ENCODE measurements around the gene RPN1.
A peak's percentile ranks its signal among the peaks of the same experiment; 100 is the strongest.
"Not testable (repeated sequence)": the region's sequence is repeated elsewhere in the genome, so short reads cannot be mapped to it uniquely, and the experiment has no call there.

The RPN1 gene

DNA sequence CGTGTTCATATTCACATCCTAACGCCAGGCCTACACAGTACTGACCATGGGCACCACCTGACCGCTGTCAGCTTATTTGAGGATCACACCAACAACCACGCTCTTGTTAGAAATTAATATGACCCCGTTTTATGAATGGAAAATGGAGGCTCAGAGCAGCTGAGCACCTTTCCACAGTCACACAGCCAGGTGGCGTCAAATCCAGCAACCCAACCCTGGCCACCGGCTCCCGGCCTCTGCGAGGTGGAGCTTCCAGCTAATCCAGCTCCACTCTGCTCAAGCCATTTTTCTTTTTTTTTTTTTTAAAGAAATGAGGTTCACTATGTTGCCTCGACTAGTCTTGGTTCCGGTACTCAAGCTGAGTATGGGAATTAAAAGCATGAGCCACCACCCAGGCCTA is 41.3 kb downstream of the RPN1 start:
- DNase-seq (ENCODE audit: low read depth): no peak

DNA sequence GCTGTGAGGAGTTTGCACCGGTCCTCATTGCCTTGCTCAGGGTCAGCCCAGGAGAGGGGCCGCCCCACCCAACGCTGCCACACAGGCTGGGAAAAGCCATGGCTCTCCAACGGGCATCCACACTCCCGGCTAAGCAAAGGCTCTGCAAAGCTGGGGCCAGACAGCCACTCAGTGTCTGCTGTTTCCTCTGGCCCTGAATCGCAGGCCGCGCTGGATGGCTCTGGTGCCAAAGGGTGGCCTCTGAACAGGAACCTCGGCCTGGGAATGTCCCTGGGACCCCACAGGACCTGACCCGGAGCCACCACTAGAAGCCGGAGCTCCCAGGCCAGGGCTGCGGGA is 42.9 kb downstream of the RPN1 start:
- no peak for DNase-seq (ENCODE audit: low read depth)

DNA sequence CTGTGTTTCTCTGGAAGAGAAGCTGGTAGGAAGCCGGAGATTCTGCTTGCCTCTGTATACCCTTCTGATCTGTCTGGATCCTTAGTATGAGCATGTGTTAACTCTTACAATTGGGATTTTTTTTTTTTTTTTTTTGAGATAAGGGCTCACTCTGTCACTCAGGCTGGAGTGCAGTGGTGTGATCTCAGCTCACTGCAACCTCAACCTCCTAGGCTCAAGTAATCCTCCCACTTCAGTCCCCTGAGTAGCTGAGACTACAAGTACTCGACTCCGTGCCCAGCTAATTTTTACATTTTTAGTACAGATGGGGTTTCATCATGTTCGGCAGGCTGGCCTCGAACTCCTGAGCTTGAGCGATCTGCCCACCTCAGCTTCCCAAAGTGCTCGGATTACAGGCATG is 44.5 kb downstream of the RPN1 start:
- no peak for DNase-seq (ENCODE audit: low read depth)

DNA sequence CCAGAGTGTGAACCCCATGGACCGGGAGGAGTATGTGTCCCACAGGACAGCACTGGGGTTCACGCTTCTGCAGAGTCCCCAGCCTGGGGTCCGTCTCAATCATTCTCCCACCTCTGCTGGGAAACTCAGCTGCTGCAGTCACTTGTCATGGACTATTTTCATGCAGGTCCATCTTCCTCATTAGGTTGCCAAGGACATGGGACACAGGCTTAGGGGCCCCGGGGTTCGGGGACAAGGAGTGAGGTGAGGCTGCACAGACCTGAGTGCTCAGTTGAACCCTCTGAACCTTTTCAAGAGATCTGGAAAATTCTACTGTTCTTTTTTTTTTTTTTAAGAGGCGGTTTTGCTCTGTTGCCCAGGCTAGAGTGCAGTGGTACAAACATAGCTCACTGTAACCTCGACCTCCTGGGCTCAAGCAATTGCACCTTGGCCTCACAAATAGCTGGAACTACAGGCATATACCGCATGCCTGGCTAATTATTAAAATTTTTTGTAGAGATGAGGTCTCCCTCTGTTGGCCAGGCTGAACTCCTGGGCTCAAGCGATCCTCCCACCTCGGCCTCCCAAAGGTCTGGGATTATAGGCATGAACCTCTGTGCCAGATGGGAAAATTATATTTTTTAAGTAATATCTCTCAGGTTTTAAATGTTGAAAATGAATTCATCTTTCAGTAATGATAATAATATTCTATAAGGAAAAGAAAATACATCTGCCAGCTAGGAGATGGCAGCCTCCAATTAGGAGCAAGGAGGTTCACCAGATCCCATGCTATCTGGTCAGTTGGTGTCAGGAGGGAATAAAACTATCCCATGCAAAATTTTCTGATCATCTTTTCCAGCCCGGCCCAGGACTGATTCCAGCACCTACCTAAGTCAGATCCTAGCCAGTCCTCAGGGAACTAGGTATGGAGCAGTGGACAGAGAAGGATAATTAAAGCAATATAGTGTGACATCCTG is 45.2 kb downstream of the RPN1 start:
- no peak for DNase-seq (ENCODE audit: low read depth)

DNA sequence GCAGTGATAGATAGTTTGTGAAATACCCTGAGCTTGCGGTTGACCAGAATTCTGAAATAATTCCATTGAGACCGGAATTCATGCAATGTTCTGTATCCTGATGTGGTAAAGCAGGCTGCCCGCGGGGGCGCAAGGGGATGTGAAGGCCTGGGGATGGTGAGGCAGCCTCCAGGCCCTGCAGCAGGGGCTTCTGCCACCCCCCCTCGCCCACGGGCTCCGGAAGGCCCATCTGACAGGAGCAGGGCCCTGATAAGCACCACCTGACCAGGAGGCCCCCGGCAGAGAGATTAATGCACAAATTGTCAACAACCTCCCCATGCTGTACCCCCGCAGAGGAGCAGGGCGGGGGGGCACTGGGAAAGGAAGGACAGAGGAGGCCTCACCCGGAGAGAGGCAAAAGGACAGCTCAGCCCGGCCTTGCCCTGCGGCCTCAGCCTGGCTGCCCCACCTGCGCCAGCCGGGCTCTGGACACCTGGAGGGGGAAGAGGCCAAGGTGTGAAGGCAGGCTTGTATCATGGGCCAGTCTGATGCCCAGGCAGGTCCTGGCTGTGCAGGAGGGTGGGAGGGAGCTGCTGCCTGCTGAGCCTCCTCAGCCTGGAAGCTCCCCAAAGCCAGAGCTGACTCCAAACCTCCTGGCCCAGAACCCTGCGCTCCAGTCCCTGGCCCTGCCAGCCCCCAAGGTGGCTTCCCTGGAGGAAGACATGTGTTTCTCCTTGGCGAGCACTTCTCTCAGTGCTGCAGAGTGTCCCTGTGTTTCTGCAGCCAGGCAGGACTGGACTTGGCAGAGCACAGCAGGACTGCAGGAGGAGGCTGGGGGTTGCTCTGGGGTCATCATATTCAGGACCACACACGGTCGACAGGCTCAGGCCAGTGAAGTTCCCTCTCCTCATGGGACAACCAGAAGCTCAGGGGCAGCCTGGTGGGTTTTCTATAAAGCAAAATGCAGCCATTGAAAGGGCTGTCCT is 46.5 kb downstream of the RPN1 start:
- no peak for DNase-seq (ENCODE audit: low read depth)

DNA sequence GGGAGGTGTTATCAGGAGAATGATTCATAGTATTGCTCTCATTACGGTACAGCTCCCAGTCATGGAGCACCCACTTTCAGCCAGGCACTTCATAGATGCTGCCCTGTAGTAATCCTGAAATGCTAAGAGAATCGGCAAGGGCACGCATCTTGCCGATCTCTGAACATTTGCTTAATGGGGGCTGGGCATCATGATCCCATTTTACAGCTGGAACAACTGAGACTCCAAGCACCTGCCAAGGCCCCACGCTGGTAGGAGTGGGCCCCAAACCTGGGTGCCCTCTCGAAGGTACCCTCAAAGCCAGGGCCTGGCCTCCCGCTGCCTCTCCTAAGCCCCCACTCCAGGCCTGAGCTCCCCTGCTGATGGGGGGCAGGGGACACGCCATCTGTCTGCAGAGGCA is 47.3 kb downstream of the RPN1 start:
- DNase-seq (ENCODE audit: low read depth): no peak

DNA sequence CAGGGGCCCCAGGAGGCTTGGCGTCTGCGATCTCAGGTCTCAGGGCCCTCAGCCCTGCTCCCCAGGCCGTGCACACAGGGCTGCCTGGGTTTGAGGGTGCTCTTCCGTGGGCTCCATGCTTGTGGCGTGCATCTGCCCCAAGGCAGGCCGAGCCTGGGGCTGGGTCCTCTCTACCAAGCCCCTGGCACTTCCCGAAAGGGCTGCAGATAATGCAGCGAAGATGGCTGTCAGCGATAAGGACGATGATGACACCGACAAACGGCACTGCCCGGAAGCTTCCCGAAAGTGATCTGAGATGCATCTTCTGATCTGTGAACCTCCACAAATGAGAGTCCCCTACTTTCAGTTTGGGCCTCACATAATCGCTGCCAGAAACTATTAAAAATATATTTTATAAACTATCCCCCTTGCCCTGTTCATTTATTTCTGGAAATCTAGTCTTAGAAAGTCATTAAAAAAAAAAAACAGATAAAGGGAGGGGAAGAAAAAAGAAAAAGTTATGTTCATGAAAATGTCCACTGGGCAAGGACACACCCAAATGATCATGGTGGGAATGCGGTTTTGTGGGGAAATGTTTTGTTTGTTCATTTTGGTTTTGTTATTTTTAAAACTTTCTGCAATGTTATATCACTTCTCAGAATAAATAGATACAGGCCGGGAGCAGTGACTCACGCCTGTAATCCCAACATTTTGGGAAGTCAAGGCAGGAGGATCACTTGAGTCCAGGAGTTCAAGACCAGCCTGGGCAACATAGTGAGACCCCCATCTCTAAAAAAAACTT is 51.5 kb downstream of the RPN1 start:
- no peak for DNase-seq (ENCODE audit: low read depth)

DNA sequence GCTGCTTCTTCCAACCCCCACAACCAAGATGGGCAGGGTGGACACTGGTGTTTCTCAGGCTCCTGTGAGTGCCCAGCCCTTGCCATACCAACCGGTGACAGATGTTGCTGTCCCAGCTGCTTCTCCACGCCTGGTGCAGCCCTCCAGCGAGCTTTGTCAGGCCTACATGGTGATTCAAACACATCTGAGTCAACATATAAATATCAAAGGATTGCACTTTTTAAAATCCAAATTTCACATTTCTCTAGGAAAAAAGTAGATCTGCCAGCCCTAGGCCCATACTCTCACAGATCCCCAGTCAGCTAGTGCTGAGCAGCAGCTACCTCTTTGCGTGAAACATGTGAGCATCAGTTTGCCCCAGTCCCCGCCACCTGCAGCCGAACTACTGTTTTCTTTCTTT is 52.7 kb downstream of the RPN1 start:
- no peak for DNase-seq (ENCODE audit: low read depth)

DNA sequence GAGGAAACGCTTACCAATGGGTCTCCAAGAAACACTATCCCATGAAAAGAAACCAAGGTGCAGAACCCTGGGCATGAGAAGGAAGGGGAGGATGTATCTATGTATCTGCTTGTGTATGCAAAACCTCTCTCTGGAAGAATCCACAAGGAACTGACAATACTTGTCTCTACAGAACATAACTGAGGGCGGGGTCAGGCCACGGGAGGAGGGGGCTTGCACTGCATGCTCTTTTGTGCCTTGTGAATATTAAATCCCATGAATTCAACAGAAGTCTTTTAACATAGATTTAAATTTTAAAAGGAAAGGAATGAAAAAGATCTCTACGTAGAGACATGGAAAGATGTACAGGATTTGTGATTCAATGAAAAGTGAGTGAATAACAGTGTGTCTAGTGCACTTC is 57.8 kb downstream of the RPN1 start:
- no peak for DNase-seq (ENCODE audit: low read depth)

DNA sequence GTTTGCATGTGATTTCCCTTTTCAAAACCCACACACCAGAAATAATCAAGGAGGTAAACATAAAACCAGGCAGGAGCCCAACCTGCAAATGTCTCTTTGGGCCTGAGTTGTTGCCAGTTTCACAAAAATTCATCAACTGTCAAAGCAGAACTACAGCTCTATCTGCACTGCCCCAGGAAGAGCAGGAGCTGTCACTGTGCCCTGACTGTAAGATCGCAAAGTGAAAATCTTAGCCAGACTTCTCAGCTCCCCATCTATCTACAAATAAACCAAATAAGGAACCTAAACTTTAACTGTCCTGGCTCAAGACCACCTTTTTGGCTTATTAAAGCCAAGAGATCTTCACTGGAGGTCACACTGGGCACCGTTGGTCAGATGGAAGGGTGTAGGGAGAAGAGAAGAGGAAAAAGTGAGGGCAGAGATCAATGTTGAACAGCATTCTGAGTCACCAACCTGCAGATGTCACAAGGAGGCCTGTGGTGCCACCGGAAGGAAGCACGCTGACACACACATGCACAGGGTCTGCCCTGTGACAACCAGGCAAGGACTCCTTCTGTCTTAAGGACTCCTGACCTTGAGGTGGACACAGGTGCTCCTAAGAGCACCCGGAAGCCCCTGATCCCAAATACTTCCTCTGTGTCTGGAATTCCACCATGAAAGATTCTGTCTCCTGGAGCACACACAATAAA is 58.7 kb downstream of the RPN1 start:
- DNase-seq (ENCODE audit: low read depth): no peak

DNA sequence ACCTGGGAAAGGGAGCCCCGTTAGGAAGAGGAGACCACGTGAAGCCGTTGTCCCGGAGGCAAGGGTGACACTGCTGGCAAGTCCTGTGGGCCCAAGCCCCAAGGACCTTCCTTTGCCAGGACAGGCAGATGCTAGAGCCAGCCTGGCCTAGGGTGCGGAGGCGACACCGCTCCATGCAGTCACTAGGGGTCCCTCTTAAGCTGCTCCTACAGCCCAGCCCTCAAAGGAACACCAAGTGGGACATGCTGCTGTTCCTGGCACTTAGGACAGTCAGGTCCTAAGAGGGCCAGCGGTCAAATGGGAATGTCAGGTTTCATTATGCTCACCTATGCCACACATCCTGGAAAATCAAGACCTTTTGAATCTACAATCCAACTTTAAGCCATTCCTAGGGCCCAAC is 59.7 kb downstream of the RPN1 start:
- no peak for DNase-seq (ENCODE audit: low read depth)

DNA sequence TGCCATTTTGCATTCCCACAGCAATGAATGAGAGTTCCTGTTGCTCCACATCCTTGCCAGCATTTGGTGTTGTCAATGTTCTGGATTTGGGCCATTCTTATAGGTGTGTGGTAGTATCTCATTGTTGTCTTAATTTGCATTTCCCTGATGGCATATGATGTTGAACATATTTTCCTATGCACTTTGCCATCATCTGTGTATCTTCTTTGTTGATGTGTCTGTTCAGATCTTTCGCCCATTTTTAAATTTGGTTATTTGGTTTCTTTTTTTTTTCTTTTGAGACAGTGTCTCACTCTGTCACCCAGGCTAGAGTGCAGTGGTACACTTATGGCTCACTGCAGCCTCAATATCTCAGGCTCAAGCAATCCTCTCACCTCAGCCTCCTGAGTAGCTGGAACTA is 60.6 kb downstream of the RPN1 start:
- not testable (repeated sequence) for DNase-seq (ENCODE audit: low read depth)

DNA sequence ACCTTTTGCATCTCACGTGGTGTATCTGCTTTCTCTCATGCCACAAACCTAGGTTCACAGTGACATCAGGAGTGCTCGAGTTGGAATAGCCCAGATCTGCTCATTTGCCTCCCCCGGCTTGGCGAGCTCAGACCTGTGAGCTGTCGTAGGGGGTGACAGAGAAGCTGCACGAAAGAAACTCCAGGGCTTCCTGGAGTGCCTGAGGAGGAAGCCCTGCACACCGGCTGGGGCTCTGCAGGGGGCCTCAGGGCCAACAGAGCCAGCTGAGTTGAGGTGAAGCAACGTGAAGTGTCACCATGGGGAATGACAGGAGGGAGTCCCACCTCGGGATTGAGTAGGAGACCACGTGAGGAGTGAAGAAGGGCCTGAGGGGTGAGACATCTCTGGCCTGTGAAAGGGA is 62.5 kb downstream of the RPN1 start:
- DNase-seq (ENCODE audit: low read depth): no peak

DNA sequence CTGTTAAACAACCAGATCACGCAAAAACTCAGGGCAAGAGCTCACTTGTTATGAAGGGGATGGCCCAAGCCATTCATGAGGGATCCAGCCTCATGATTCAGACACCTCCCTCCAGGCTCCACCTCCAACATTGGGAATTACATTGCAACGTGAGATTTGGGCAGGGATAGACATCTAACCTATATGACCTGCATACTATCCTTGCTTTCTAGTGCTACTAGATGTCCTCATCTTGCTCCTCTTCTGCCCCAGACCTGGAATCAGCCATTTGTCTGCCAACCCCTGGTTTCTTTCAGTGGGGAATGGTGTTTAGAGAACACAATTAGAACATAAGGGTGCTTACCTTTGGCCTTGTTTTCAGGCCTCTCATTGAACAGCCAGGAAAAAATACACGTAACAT is 63.2 kb downstream of the RPN1 start:
- no peak for DNase-seq (ENCODE audit: low read depth)

DNA sequence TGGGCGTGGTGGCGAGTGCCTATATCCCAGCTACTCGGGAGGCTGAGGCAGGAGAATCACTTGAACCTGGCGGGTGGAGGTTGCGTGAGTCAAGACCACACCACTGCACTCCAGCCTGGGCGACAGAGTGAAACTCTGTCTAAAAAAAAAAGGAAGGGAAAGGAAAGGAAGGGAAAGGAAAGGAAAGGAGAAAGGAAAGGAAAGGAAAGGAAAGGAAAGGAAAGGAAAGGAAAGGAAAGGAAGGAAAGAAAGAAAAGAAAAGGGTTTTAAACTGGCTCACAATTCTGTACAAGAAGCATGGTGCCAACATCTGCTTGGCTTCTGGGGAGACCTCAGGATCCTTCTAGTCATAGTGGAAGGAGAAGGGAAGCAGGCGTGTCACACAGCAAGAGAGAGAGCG is 63.7 kb downstream of the RPN1 start:
- not testable (repeated sequence) for DNase-seq (ENCODE audit: low read depth)

DNA sequence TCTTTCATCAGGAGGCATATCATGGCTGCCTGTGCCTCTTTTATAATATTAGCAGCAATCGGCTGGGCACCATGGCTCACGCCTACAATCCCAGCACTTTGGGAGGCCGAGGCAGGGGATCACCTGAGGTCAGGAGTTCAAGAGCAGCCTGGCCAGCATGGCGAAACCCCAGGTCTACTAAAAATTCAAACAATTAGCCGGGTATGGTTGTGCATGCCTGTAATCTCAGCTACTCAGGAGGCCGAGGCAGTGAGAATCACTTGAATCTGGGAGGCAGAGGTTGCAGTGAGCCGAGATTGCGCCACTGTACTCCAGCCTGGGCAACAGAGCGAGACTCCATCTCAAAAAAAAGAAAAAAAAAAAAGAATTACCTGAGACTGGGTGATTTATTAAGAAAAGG is 64.2 kb downstream of the RPN1 start:
- DNase-seq (ENCODE audit: low read depth): not testable (repeated sequence)

DNA sequence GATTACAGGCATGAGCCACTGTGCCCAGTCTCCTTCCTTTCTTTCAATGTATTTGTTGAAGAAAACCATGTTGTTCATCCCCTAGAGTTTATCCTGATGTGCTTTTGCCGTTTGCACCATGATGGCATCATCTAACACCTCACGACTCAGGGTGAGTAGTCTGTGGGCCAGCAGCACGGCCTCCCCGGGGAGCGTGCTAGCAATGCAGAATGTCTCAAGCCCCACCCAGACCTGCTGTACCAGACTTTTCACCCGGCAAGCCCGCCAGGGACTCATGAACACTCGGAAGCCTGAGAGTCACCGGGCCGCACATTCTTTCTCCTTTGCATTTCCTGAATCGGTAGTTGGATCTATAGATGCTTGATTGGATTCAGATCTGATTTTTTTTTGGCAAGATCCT is 64.6 kb downstream of the RPN1 start:
- no peak for DNase-seq (ENCODE audit: low read depth)

DNA sequence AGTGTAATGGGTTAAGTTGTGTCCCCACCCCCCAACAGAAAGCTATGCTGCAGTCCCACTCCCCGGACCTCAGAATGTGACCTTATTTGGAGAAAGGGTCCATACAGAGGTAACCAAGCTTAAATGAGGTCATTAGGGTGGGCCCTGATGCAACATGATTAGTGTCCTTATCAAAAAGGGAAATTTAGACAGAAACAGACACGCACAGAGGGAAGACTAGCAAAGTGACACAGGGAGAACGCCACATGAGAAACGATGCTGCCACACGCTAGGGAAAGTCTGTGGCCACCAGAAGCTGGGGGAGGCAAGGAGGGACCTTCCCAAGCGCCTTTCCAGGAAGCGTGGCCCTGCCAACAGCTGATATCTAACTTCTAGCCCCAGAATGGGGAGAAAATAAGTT is 65.4 kb downstream of the RPN1 start:
- no peak for DNase-seq (ENCODE audit: low read depth)

DNA sequence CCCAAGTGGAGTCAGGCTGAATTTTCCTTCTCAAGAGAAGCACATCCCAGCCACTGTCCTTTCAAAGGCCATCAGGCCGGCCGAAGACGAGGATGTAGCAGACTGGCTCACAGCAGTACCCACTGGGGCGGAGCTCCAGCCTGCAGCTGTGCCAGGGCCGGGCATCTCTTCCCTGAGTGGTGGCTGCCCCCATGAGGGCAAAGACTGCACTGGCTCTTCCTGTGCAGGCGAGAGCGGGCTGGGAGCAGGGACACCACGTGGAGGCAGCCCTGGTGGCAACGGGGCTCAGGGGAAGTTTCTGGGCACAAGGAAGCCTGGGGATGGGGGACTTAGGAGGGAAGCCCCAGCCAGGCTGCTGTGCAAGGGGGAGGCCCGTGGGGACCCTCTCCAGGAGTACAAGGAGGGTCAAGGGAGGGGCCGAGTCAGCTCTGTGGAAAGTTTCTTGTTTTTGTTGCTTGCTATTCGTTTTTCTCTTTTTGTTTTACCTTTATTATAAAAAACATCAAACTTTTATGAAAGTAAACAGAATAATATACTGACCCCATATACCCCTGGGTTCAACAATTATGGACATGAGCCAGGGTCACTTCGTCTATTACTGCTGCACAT is 66.1 kb downstream of the RPN1 start:
- peak; percentile 54 for DNase-seq (ENCODE audit: low read depth)

DNA sequence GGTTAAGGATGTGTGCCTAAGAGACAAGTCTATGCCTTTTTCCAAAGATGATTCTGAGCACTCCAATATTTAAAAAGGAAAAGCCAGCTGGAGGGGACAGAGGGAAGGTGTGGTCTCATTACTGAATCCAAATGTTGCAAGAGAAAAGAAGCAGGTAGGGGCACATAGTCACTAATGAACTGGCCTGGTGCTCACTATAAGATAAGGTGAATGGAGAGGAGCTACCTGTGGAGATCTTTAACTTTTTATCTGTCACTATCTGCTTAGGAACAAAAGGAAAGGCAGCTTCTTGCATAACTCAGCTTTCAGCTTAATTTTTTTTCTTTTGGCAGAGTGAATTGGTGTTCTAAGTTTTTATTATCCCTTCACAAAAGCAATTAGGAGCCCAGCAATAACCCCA is 69.1 kb downstream of the RPN1 start:
- DNase-seq (ENCODE audit: low read depth): no peak

DNA sequence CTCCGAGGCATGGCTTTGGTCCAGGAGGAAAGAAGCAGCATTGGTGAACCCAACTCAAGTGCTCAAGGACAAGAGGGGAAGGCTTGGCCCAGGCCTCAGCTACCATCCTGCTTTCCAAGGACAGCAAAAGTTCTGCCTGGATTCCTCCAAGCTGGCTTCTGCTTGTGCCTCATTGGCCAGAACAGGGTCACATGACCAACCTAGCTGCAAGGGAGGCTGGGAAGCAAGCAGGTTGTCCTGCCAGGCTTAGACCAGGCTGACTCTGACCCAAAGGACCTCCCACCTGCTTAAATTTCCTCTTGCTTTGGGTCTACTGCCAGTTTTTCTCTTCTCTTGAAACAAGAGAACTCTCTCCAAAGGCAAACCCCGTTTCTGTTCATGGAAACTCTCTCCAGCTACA is 70.7 kb downstream of the RPN1 start:
- no peak for DNase-seq (ENCODE audit: low read depth)

Data from GM04504 (cell line).